CD4-positive, alpha-beta T cell (primary cell): ENCODE data around the gene ANKRD39. TPM values are rescaled to one million over a fixed set of nuclear protein-coding genes. Genes with fewer than 3 reads are reported as not detected.
A peak's percentile ranks its signal among the peaks of the same experiment; 100 is the strongest.

Experiments
- ATAC-seq: fragments of 200-7000 bp; cut with Tn5 transposase; one replicate; pipeline ENCODE4 v1.10.0; 2022; ENCODE audit warnings: mild to moderate bottlenecking; ENCODE audit not compliant: poor library complexity
- CTCF ChIA-PET: fragments of 350-600 bp; sonication (Branson Sonifier 250); formaldehyde crosslinking; loops from one replicate; lab custom pipeline; 2021; ENCODE audit warnings: antibody characterized with exemption, inconsistent platforms; lab: Charles Lee
- POLR2A ChIA-PET: fragments of 350-600 bp; sonication (Branson Sonifier 250); formaldehyde crosslinking; loops from one replicate; lab custom pipeline; 2021; ENCODE audit warnings: antibody characterized with exemption, inconsistent platforms; lab: Charles Lee
- DNase-seq, 14 experiments: peaks; one replicate each; pipeline ENCODE4 v3.0.0-alpha.2; 2013 to 2020; ENCODE audit warnings: mixed read lengths in 2 of 14
- H3K27ac ChIP-seq, 2 donors: one replicate each; pipeline versions ENCODE4 v1.5.1 to v1.7.0; 2013; ENCODE audit warnings: low read length in 2 of 2, low read depth in 1 of 2, mild to moderate bottlenecking in 1 of 2
- H3K27me3 ChIP-seq, 2 experiments: 1 replicate in 1 of 2; 2 replicates in 1 of 2; pipeline versions ENCODE4 v1.6.1 to v1.7.0; 2013; ENCODE audit warnings: low read length in 2 of 2, control low read depth in 1 of 2, mild to moderate bottlenecking in 1 of 2, moderate library complexity in 1 of 2; ENCODE audit not compliant: insufficient read depth in 2 of 2, control insufficient read depth in 1 of 2
- H3K36me3 ChIP-seq: one replicate; pipeline ENCODE4 v1.6.1; 2013; ENCODE audit warnings: low read length, control low read depth; ENCODE audit not compliant: insufficient read depth
- H3K4me1 ChIP-seq: one replicate; pipeline ENCODE4 v1.6.1; 2013; ENCODE audit warnings: low read length, control low read depth; ENCODE audit not compliant: insufficient read depth
- H3K4me3 ChIP-seq: one replicate; pipeline ENCODE4 v1.5.1; 2013; ENCODE audit warnings: mild to moderate bottlenecking, low read length, moderate library complexity
- H3K9me3 ChIP-seq, 2 experiments: 1 replicate in 1 of 2; 2 replicates in 1 of 2; pipeline versions ENCODE4 v1.6.1 to v1.7.0; 2013; ENCODE audit warnings: low read length in 2 of 2, mild to moderate bottlenecking in 2 of 2, control low read depth in 1 of 2, moderate library complexity in 1 of 2; ENCODE audit not compliant: control insufficient read depth in 1 of 2, insufficient read depth in 1 of 2
- H3K27ac Mint-ChIP-seq: one replicate; pipeline ENCODE4 v1.8.0; 2020; ENCODE audit warnings: mixed read lengths
- H3K27me3 Mint-ChIP-seq: one replicate; pipeline ENCODE4 v1.8.0; 2021; ENCODE audit warnings: mixed read lengths
- H3K36me3 Mint-ChIP-seq: one replicate; pipeline ENCODE4 v1.8.0; 2021; ENCODE audit warnings: low read depth, mixed read lengths
- H3K4me1 Mint-ChIP-seq: one replicate; pipeline ENCODE4 v1.8.0; 2021; ENCODE audit warnings: low read depth, mixed read lengths
- H3K4me3 Mint-ChIP-seq: one replicate; pipeline ENCODE4 v1.8.0; 2020; ENCODE audit warnings: mild to moderate bottlenecking, mixed read lengths
- H3K9me3 Mint-ChIP-seq: one replicate; pipeline ENCODE4 v1.8.0; 2020; ENCODE audit warnings: mixed read lengths
- intact Hi-C, 2 experiments: fragments of 100-400 bp; cut with DNase I in 1 of 2; cut with micrococcal nuclease in 1 of 2; formaldehyde crosslinking; loops; one replicate each; pipeline versions ENCODE4 v1.15.1 to v1.9.0; 2023 to 2025; cut with DNase I, micrococcal nuclease
- total RNA-seq, 174 experiments: library from RNA in 2 of 174; stranded (reverse) in 2 of 174; gene quantifications; one replicate each; pipeline ENCODE4 v1.2.3 and lab custom pipeline; 2021 to 2026
- TF ChIP-seq, protein P1 (sequence below): fragments of 200-600 bp; IDR thresholded peaks from one replicate; pipeline ENCODE4 v1.8.0; 2022; ENCODE audit warnings: antibody characterized with exemption, mild to moderate bottlenecking

ANKRD39 gene
- total RNA-seq, 2 experiments from 2014 or later, result 17.2 to 18.3 TPM

DNA sequence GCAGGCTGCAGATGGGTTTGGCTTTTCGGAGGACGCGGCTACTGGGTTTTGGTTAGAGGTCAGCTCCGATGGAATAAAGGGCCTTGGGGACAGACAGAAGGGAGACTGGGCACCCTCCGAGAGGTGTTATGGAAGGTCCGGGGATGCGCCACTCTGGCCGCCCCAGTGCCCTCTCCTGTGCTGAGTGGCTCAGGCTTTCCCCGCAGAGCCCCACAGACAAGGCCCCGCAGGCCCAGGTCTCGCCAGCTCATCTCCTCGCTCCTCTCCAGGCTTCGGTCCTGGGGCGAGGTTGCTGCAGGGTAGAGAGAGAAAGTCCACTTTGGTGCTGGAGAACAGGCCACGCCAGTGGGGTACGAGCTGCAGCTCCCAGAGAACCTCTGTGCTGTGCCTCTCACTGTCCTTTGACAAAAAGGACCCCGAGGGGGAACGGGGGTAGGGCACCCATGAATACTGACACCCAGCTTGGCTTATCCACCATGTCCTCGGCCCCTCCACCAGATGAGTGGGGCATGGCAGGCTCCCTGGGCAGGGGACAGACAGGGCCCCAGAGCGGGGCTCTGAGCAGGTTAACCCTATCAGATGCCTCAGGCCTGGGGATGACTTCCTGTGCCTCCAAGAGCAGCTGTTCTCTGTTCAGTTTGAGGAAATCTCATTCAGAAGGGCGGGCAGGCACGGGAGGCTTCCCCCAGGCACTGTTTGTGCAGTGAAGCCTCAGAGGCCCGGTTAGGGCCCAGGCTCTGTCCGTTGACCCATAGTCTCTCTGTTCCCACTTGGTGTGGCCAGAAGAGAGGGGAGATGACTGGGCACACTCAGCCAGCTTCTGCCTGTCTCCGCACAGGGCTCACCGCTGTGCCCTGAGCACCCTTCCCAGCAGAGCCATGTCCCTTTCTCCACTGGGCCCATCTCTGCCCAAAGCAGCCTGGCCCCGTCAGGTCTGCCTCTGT is 57.5 kb downstream of the ANKRD39 start:
- no peak overlapping the region for H3K27ac ChIP-seq
- H3K27ac Mint-ChIP-seq, result no peak overlapping the region
- ChIA-PET CTCF (interaction anchor here (0.5 to 1.3 kb wide), 12 partner anchors 9 to 393 kb away, joined by 3 to 9 read pairs (median 4); no protein-coding TSS in a partner anchor), POLR2A (interaction anchor here (0.7 to 2.6 kb wide), 3 partner anchors 15 to 312 kb away, joined by 3 to 14 read pairs (median 3); partner anchors contain the start of gene CNNM3)
- TF ChIP-seq, protein P1, sequence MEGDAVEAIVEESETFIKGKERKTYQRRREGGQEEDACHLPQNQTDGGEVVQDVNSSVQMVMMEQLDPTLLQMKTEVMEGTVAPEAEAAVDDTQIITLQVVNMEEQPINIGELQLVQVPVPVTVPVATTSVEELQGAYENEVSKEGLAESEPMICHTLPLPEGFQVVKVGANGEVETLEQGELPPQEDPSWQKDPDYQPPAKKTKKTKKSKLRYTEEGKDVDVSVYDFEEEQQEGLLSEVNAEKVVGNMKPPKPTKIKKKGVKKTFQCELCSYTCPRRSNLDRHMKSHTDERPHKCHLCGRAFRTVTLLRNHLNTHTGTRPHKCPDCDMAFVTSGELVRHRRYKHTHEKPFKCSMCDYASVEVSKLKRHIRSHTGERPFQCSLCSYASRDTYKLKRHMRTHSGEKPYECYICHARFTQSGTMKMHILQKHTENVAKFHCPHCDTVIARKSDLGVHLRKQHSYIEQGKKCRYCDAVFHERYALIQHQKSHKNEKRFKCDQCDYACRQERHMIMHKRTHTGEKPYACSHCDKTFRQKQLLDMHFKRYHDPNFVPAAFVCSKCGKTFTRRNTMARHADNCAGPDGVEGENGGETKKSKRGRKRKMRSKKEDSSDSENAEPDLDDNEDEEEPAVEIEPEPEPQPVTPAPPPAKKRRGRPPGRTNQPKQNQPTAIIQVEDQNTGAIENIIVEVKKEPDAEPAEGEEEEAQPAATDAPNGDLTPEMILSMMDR, result no peak
- H3K27me3 ChIP-seq, result no peaks in the 10 kb centered on the region
- intact Hi-C loops, result loop anchor here (2.0 to 5.0 kb wide), 3 partner anchors 16 to 63 kb away; partner anchors contain the start of genes CNNM3 (in 1 of the 2) and LMAN2L (in 1 of the 2)
- H3K9me3 Mint-ChIP-seq, result no peaks in the 10 kb centered on the region
- no peaks in the 10 kb centered on the region for H3K9me3 ChIP-seq
- peaks cover 4% of the 10 kb centered on the region for H3K4me1 Mint-ChIP-seq
- ATAC-seq, result peak; percentile 32
- no peak for DNase-seq
- H3K36me3 Mint-ChIP-seq, result peaks cover 16% of the 10 kb centered on the region
- H3K36me3 ChIP-seq, result peaks cover 20% of the 10 kb centered on the region
- no peak overlapping the region for H3K4me3 Mint-ChIP-seq
- peaks cover 26% of the 10 kb centered on the region for H3K4me1 ChIP-seq
- H3K27me3 Mint-ChIP-seq, result no peaks in the 10 kb centered on the region
- H3K4me3 ChIP-seq, result no peak overlapping the region

DNA sequence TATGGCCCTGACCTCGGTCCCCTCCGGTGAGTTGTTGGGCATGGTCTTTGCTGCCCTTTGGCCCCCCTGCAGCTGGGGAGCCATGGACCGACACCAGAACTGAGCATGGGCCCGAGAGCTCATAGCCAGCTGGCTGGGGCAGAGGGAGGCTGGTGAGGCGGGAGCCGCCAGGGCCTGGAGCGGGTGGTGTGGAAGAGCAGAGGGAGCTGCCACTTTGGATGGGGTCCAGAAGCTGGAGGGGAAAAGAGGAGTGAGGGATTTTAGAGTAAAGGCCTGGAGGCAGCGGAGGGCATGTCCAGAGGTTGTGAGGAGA is 58.2 kb downstream of the ANKRD39 start:
- TF ChIP-seq, protein P1, result no peak
- POLR2A ChIA-PET, result interaction anchor here (2.6 kb wide), 1 partner anchor 16 kb away, joined by 14 read pairs; the partner anchor contains the start of gene CNNM3
- no peak overlapping the region for H3K27ac Mint-ChIP-seq
- intact Hi-C loops, result no loop called here
- H3K4me3 Mint-ChIP-seq, result no peak overlapping the region
- Histone ChIP-seq H3K27ac (no peak overlapping the region), H3K36me3 (peaks cover 20% of the 10 kb centered on the region), H3K4me3 (no peak overlapping the region), H3K9me3 (no peaks in the 10 kb centered on the region), H3K4me1 (peaks cover 26% of the 10 kb centered on the region), H3K27me3 (no peaks in the 10 kb centered on the region)
- no peaks in the 10 kb centered on the region for H3K4me1 Mint-ChIP-seq
- CTCF ChIA-PET, result interaction anchor here (1.2 kb wide), 1 partner anchor 14 kb away, joined by 3 read pairs; no protein-coding TSS in a partner anchor
- ATAC-seq (no peak), DNase-seq (no peak)
- no peaks in the 10 kb centered on the region for H3K27me3 Mint-ChIP-seq
- no peaks in the 10 kb centered on the region for H3K9me3 Mint-ChIP-seq
- peaks cover 16% of the 10 kb centered on the region for H3K36me3 Mint-ChIP-seq

- DNase-seq (no peak), ATAC-seq (no peak)
- no peaks in the 10 kb centered on the region for H3K9me3 Mint-ChIP-seq
- no peak overlapping the region for H3K27ac ChIP-seq
- H3K4me1 ChIP-seq, result peaks cover 26% of the 10 kb centered on the region
- no peaks in the 10 kb centered on the region for H3K9me3 ChIP-seq
- intact Hi-C loops, result no loop called here
- no peak overlapping the region for H3K4me3 Mint-ChIP-seq
- peaks cover 16% of the 10 kb centered on the region for H3K36me3 Mint-ChIP-seq
- H3K4me3 ChIP-seq, result no peak overlapping the region
- no peaks in the 10 kb centered on the region for H3K4me1 Mint-ChIP-seq
- no peaks in the 10 kb centered on the region for H3K27me3 ChIP-seq
- ChIA-PET POLR2A (interaction anchor here (2.6 kb wide), 1 partner anchor 17 kb away, joined by 14 read pairs; the partner anchor contains the start of gene CNNM3), CTCF (interaction anchor here (1.2 kb wide), 1 partner anchor 15 kb away, joined by 3 read pairs; no protein-coding TSS in a partner anchor)
- TF ChIP-seq, protein P1, result no peak
- H3K27me3 Mint-ChIP-seq, result no peaks in the 10 kb centered on the region
- no peak overlapping the region for H3K27ac Mint-ChIP-seq
- peaks cover 20% of the 10 kb centered on the region for H3K36me3 ChIP-seq
Measured at GRCh38 chr2:96798733-96799622, 58.8 kb downstream of the ANKRD39 start.
